ENCODE results near the gene NTM. TPM values are rescaled to one million over a fixed set of nuclear protein-coding genes. Genes with fewer than 3 reads are reported as not detected.

The NTM gene
- total RNA-seq, 1 experiment from 2014 or later: 0.73 TPM

- H3K4me3 Mint-ChIP-seq (ENCODE audit: unreplicated experiment): no peak overlapping the region
- DNase-seq: no peak
- no TSS peak for BruUV-seq (replicated peaks)
- H3K4me3 ChIP-seq (ENCODE audit: low read depth, low read length): no peak overlapping the region
- ChIA-PET CTCF (no interaction called here), POLR2A (no interaction called here)
- intact Hi-C loops (cut with micrococcal nuclease; ENCODE audit: unreplicated experiment): no loop called here
- no peaks in the 10 kb centered on the region for H3K36me3 Mint-ChIP-seq (ENCODE audit: insufficient read depth, unreplicated experiment)
- no peak overlapping the region for H3K27ac Mint-ChIP-seq (ENCODE audit: unreplicated experiment)
- peaks cover 9% of the 10 kb centered on the region for H3K27me3 Mint-ChIP-seq (ENCODE audit: insufficient read depth, unreplicated experiment)
- no peaks in the 10 kb centered on the region for H3K9me3 Mint-ChIP-seq (ENCODE audit: unreplicated experiment)
- no peaks in the 10 kb centered on the region for H3K27me3 ChIP-seq (replicated peaks; ENCODE audit: control insufficient read depth, insufficient read depth, low read length)
- no peaks in the 10 kb centered on the region for H3K4me1 Mint-ChIP-seq (ENCODE audit: low read depth, unreplicated experiment)
- peaks cover 5% of the 10 kb centered on the region; the same call in 1 of the 2 replicates for H3K4me1 ChIP-seq
- no peak for TF ChIP-seq CTCF (IDR thresholded peaks at IDR 0.05; ENCODE audit: insufficient read depth in 1 of 2, low read depth in 1 of 2, low read length in 1 of 2, severe bottlenecking in 1 of 2, unreplicated experiment in 1 of 2)
- H3K9me3 ChIP-seq: peaks cover 4% of the 10 kb centered on the region; the same call in 1 of the 2 replicates
- H3K36me3 ChIP-seq (ENCODE audit: control insufficient read depth, insufficient read depth, low read length): no peaks in the 10 kb centered on the region
Measured at GRCh38 chr11:131388030-131388429, 17.6 kb downstream of the NTM start.

- H3K4me1 Mint-ChIP-seq (ENCODE audit: low read depth, unreplicated experiment): no peaks in the 10 kb centered on the region
- ChIA-PET CTCF (no interaction called here), POLR2A (no interaction called here)
- DNase-seq: no peak
- no peak overlapping the region for H3K4me3 ChIP-seq (ENCODE audit: low read depth, low read length)
- intact Hi-C loops (cut with micrococcal nuclease; ENCODE audit: unreplicated experiment): no loop called here
- peaks cover 5% of the 10 kb centered on the region; the same call in 1 of the 2 replicates for H3K4me1 ChIP-seq
- H3K9me3 Mint-ChIP-seq (ENCODE audit: unreplicated experiment): no peaks in the 10 kb centered on the region
- no TSS peak for BruUV-seq (replicated peaks)
- no peak overlapping the region for H3K4me3 Mint-ChIP-seq (ENCODE audit: unreplicated experiment)
- H3K27me3 ChIP-seq (replicated peaks; ENCODE audit: control insufficient read depth, insufficient read depth, low read length): no peaks in the 10 kb centered on the region
- H3K36me3 ChIP-seq (ENCODE audit: control insufficient read depth, insufficient read depth, low read length): no peaks in the 10 kb centered on the region
- no peak for TF ChIP-seq CTCF (IDR thresholded peaks at IDR 0.05; ENCODE audit: insufficient read depth in 1 of 2, low read depth in 1 of 2, low read length in 1 of 2, severe bottlenecking in 1 of 2, unreplicated experiment in 1 of 2)
- H3K36me3 Mint-ChIP-seq (ENCODE audit: insufficient read depth, unreplicated experiment): no peaks in the 10 kb centered on the region
- peaks cover 13% of the 10 kb centered on the region for H3K27me3 Mint-ChIP-seq (ENCODE audit: insufficient read depth, unreplicated experiment)
- H3K9me3 ChIP-seq: 0 out of 2 replicates have a peak, but pooled peaks cover 3% of the 10 kb centered on the region
- H3K27ac Mint-ChIP-seq (ENCODE audit: unreplicated experiment): no peak overlapping the region
Measured at GRCh38 chr11:131389582-131389981, 19.2 kb downstream of the NTM start.

- BruUV-seq (replicated peaks): no TSS peak
- H3K9me3 Mint-ChIP-seq (ENCODE audit: unreplicated experiment): no peaks in the 10 kb centered on the region
- H3K27ac Mint-ChIP-seq (ENCODE audit: unreplicated experiment): no peak overlapping the region
- H3K27me3 Mint-ChIP-seq (ENCODE audit: insufficient read depth, unreplicated experiment): peaks cover 13% of the 10 kb centered on the region
- DNase-seq: no peak
- Histone ChIP-seq H3K36me3 (ENCODE audit: control insufficient read depth, insufficient read depth, low read length) (no peaks in the 10 kb centered on the region), H3K27me3 (replicated peaks; ENCODE audit: control insufficient read depth, insufficient read depth, low read length) (no peaks in the 10 kb centered on the region), H3K4me3 (ENCODE audit: low read depth, low read length) (no peak overlapping the region), H3K9me3 (0 out of 2 replicates have a peak, but pooled peaks cover 3% of the 10 kb centered on the region), H3K4me1 (peaks cover under 1% of the 10 kb centered on the region; the same call in 1 of the 2 replicates)
- ChIA-PET POLR2A (no interaction called here), CTCF (interaction anchor here (0.7 kb wide), 1 partner anchor 325 kb away, joined by 3 read pairs; no protein-coding TSS in a partner anchor)
- no peak overlapping the region for H3K4me3 Mint-ChIP-seq (ENCODE audit: unreplicated experiment)
- no peak for TF ChIP-seq CTCF (IDR thresholded peaks at IDR 0.05; ENCODE audit: insufficient read depth in 1 of 2, low read depth in 1 of 2, low read length in 1 of 2, severe bottlenecking in 1 of 2, unreplicated experiment in 1 of 2)
- intact Hi-C loops (cut with micrococcal nuclease; ENCODE audit: unreplicated experiment): loop anchor here (5.0 kb wide), 1 partner anchor 144 kb away; no protein-coding TSS in a partner anchor
- no peaks in the 10 kb centered on the region for H3K36me3 Mint-ChIP-seq (ENCODE audit: insufficient read depth, unreplicated experiment)
- H3K4me1 Mint-ChIP-seq (ENCODE audit: low read depth, unreplicated experiment): no peaks in the 10 kb centered on the region
Measured at GRCh38 chr11:131391176-131391575, 20.8 kb downstream of the NTM start.

Data from Caco-2 (cell line).